Stomach (tissue), 9 donors: ENCODE data around the gene GSTA4. TPM values are rescaled to one million over a fixed set of nuclear protein-coding genes. Genes with fewer than 3 reads are reported as not detected.

Source experiments
- DNase-seq, 2 donors: peaks; one replicate each; pipeline versions ENCODE4 v3.0.0 to v3.0.0-alpha.2; 2013 to 2019
- H3K27ac ChIP-seq, 5 donors: fragments of 200-600 bp in 4 of 5; sonication (generic) in 4 of 5; one replicate each; pipeline ENCODE4 v1.5.1; 2013 to 2019; ENCODE audit warnings: mild to moderate bottlenecking in 1 of 5, moderate library complexity in 1 of 5
- H3K27me3 ChIP-seq, 3 donors: fragments of 200-600 bp; sonication (generic); one replicate each; pipeline ENCODE4 v1.5.1; 2017 to 2019; ENCODE audit warnings: mixed run types in 1 of 3
- H3K36me3 ChIP-seq, 4 donors: fragments of 200-600 bp; sonication (generic); 1 replicate in 3 of 4; 2 replicates in 1 of 4; pipeline ENCODE4 v1.5.1; 2016 to 2019
- H3K4me1 ChIP-seq, 4 donors: fragments of 200-600 bp; sonication (generic); one replicate each; pipeline ENCODE4 v1.5.1; 2016 to 2019
- H3K4me3 ChIP-seq, 4 donors: fragments of 200-600 bp; sonication (generic) in 3 of 4; one replicate each; pipeline ENCODE4 v1.5.1; 2016 to 2019; ENCODE audit warnings: mild to moderate bottlenecking in 1 of 4
- H3K9me3 ChIP-seq, 4 donors: fragments of 200-600 bp; sonication (generic); one replicate each; pipeline ENCODE4 v1.5.1; 2016 to 2019
- CTCF ChIP-seq, 7 experiments: fragments of 450-650 bp in 4 of 7; fragments of 200-600 bp in 3 of 7; sonication (generic) in 3 of 7; IDR thresholded peaks; one replicate each; pipeline ENCODE4 v1.5.1; 2016 to 2019; ENCODE audit warnings: antibody characterized with exemption in 7 of 7, control low read depth in 2 of 7, mild to moderate bottlenecking in 1 of 7
- EP300 ChIP-seq: sonication (generic); formaldehyde crosslinking; IDR thresholded peaks from one replicate; pipeline ENCODE4 v1.6.1; 2017; ENCODE audit warnings: antibody characterized with exemption
- POLR2A ChIP-seq, 4 donors: fragments of 450-650 bp; IDR thresholded peaks; one replicate each; pipeline ENCODE4 v1.6.1; 2016; ENCODE audit warnings: antibody characterized with exemption in 4 of 4, control low read depth in 2 of 4, mild to moderate bottlenecking in 1 of 4, moderate library complexity in 1 of 4
- POLR2AphosphoS5 ChIP-seq, 3 donors: sonication (generic); formaldehyde crosslinking; IDR thresholded peaks; one replicate each; pipeline ENCODE4 v1.6.1; 2016; ENCODE audit warnings: antibody characterized with exemption in 3 of 3
- WGBS, 5 donors: extraction: QIAGEN DNeasy Blood & Tissue Kit in 3 of 5; methylation state at CpG; one replicate each; pipeline versions ENCODE4 v1.1.5 to v1.1.7; 2013 to 2018; 5-methylcytosine and 5-hydroxymethylcytosine counted together
- intact Hi-C: fragments of 100-400 bp; cut with DNase I; formaldehyde crosslinking; loops from one replicate; pipeline ENCODE4 v1.15.1; 2023; ENCODE audit warnings: low total_unique reads
- polyA plus RNA-seq, 3 donors: library from polyadenylated mRNA; stranded (reverse); fragments of 200-250 nt; gene quantifications; one replicate each; pipeline ENCODE4 v1.2.3, GENCODE V29; 2013
- total RNA-seq, 5 donors: library from RNA; depleted of rRNA; stranded (reverse); fragments of >200 nt; gene quantifications; one replicate each; pipeline versions ENCODE4 v1.1.0 to v1.2.3, GENCODE V29; 2014 to 2016
- donor health status: healthy with polysubstance abuse.
- donor health status: Bipolar disorder and iron deficiency.
- donor health status: healthy.

GSTA4 gene
- total and polyA plus RNA-seq, 8 donors = 5.2 to 105 (median 48.7) TPM

- no peak for DNase-seq
- intact Hi-C loops = no loop called here
- Histone ChIP-seq H3K27me3 (no peaks in the 10 kb centered on the region), H3K4me1 (peaks cover 0 to 26% (median 3%) of the 10 kb centered on the region in 4 donors), H3K27ac (no peak overlapping the region), H3K36me3 (peaks cover 6 to 100% (median 90%) of the 10 kb centered on the region in 4 donors), H3K9me3 (no peaks in the 10 kb centered on the region), H3K4me3 (no peak overlapping the region)
- TF ChIP-seq POLR2AphosphoS5 (IDR thresholded peaks at IDR 0.05) (no peak), EP300 (no peak), POLR2A (IDR thresholded peaks at IDR 0.05) (no peak)
- 72 to 97% (median 93%) methylated on average over 3 of the region's 3 CpGs for WGBS, 5 donors
Observed at GRCh38 chr6:53029761-53030160, 34.7 kb upstream of the GSTA4 start.

- DNase-seq = no peak
- H3K27me3 ChIP-seq = no peaks in the 10 kb centered on the region
- TF ChIP-seq EP300 (no peak), POLR2A (IDR thresholded peaks at IDR 0.05) (no peak), POLR2AphosphoS5 (IDR thresholded peaks at IDR 0.05) (no peak), CTCF (IDR thresholded peaks at IDR 0.05) (no peak)
- peaks cover 0 to 22% (median 3%) of the 10 kb centered on the region in 4 donors for H3K4me1 ChIP-seq
- intact Hi-C loops = no loop called here
- H3K9me3 ChIP-seq = no peaks in the 10 kb centered on the region
- no peak overlapping the region for H3K4me3 ChIP-seq
- peaks cover 6 to 98% (median 86%) of the 10 kb centered on the region in 4 donors for H3K36me3 ChIP-seq
- H3K27ac ChIP-seq = no peak overlapping the region
Observed at GRCh38 chr6:53029257-53029656, 34.2 kb upstream of the GSTA4 start.

- H3K27me3 ChIP-seq = no peaks in the 10 kb centered on the region
- intact Hi-C loops = no loop called here
- no peak overlapping the region for H3K27ac ChIP-seq
- peaks cover 6 to 94% (median 84%) of the 10 kb centered on the region in 4 donors for H3K36me3 ChIP-seq
- peaks cover 0 to 14% (median 3%) of the 10 kb centered on the region in 4 donors for H3K4me1 ChIP-seq
- no peak for DNase-seq
- H3K9me3 ChIP-seq = no peaks in the 10 kb centered on the region
- WGBS, 5 donors = 37 to 63% (median 51%) methylated on average over 1 of the region's 1 CpG
- H3K4me3 ChIP-seq = no peak overlapping the region
- TF ChIP-seq POLR2AphosphoS5 (IDR thresholded peaks at IDR 0.05) = no peak
- no peak for TF ChIP-seq CTCF (IDR thresholded peaks at IDR 0.05)
- no peak for TF ChIP-seq POLR2A (IDR thresholded peaks at IDR 0.05)
- TF ChIP-seq EP300 = no peak
Observed at GRCh38 chr6:53028467-53028866, 33.4 kb upstream of the GSTA4 start.

GRCh38 chr6:53027131-53027718 lies 32.1 kb upstream of the GSTA4 start:
- H3K36me3 ChIP-seq = peaks cover 6 to 91% (median 80%) of the 10 kb centered on the region in 4 donors
- TF ChIP-seq POLR2A (IDR thresholded peaks at IDR 0.05) (no peak), CTCF (IDR thresholded peaks at IDR 0.05) (no peak), POLR2AphosphoS5 (IDR thresholded peaks at IDR 0.05) (no peak), EP300 (no peak)
- H3K27me3 ChIP-seq = no peaks in the 10 kb centered on the region
- WGBS, 5 donors = 65 to 82% (median 71%) methylated on average over 5 of the region's 5 CpGs
- DNase-seq = no peak
- no peaks in the 10 kb centered on the region for H3K9me3 ChIP-seq
- peaks cover 0 to 2% (median 0%) of the 10 kb centered on the region in 4 donors for H3K4me1 ChIP-seq
- no peak overlapping the region for H3K4me3 ChIP-seq
- intact Hi-C loops = no loop called here
- no peak overlapping the region for H3K27ac ChIP-seq

- TF ChIP-seq POLR2A (IDR thresholded peaks at IDR 0.05) = no peak
- no peak for TF ChIP-seq POLR2AphosphoS5 (IDR thresholded peaks at IDR 0.05)
- H3K9me3 ChIP-seq = no peaks in the 10 kb centered on the region
- no peak for DNase-seq
- 76 to 86% (median 81%) methylated on average over 3 of the region's 3 CpGs for WGBS, 5 donors
- H3K4me3 ChIP-seq = no peak overlapping the region
- H3K27me3 ChIP-seq = no peaks in the 10 kb centered on the region
- H3K27ac ChIP-seq = no peak overlapping the region
- H3K4me1 ChIP-seq = no peaks in the 10 kb centered on the region
- intact Hi-C loops = no loop called here
- peaks cover 6 to 88% (median 73%) of the 10 kb centered on the region in 4 donors for H3K36me3 ChIP-seq
Observed at GRCh38 chr6:53026526-53026925, 31.4 kb upstream of the GSTA4 start.
